Heart left ventricle (tissue), 16 donors: ENCODE measurements around the gene C6orf58. TPM values are rescaled to one million over a fixed set of nuclear protein-coding genes. Genes with fewer than 3 reads are reported as not detected.

Experiments used
- ATAC-seq, 4 donors: fragments of 200-7000 bp; cut with Tn5 transposase; one replicate each; pipeline ENCODE4 v1.9.1; 2020 to 2022; ENCODE audit warnings: moderate library complexity in 4 of 4, mild to moderate bottlenecking in 3 of 4, moderate number of reproducible peaks in 1 of 4
- DNase-seq, 5 donors: peaks; one replicate each; pipeline ENCODE4 v3.0.0-alpha.2; 2020
- H3K27ac ChIP-seq, 12 donors: fragments of 200-600 bp; sonication (generic) in 4 of 12; one replicate each; pipeline versions ENCODE4 v1.5.0 to v1.8.0; 2016 to 2022; ENCODE audit warnings: mild to moderate bottlenecking in 2 of 12
- H3K27me3 ChIP-seq, 9 donors: fragments of 200-600 bp; sonication (generic) in 2 of 9; one replicate each; pipeline versions ENCODE4 v1.5.1 to v1.8.0; 2016 to 2022; ENCODE audit warnings: mild to moderate bottlenecking in 3 of 9
- H3K36me3 ChIP-seq, 9 donors: fragments of 200-600 bp; sonication (generic) in 2 of 9; one replicate each; pipeline versions ENCODE4 v1.5.0 to v1.8.0; 2018 to 2022; ENCODE audit warnings: mild to moderate bottlenecking in 2 of 9
- H3K4me1 ChIP-seq, 12 donors: fragments of 200-600 bp; sonication (generic) in 4 of 12; one replicate each; pipeline versions ENCODE4 v1.5.0 to v1.8.0; 2016 to 2022; ENCODE audit warnings: mild to moderate bottlenecking in 3 of 12
- H3K4me3 ChIP-seq, 12 donors: fragments of 200-600 bp; sonication (generic) in 4 of 12; one replicate each; pipeline versions ENCODE4 v1.5.0 to v1.8.0; 2017 to 2022; ENCODE audit warnings: mild to moderate bottlenecking in 9 of 12, moderate library complexity in 4 of 12
- H3K9me3 ChIP-seq, 12 donors: fragments of 200-600 bp; sonication (generic) in 4 of 12; one replicate each; pipeline versions ENCODE4 v1.5.0 to v1.8.0; 2016 to 2022; ENCODE audit warnings: mild to moderate bottlenecking in 1 of 12
- CTCF ChIP-seq, 12 donors: fragments of 200-600 bp; sonication (generic) in 4 of 12; IDR thresholded peaks; one replicate each; pipeline versions ENCODE4 v1.5.0 to v1.8.0; 2018 to 2022; ENCODE audit warnings: antibody characterized with exemption in 12 of 12, mild to moderate bottlenecking in 5 of 12
- POLR2A ChIP-seq, 2 donors: fragments of 450-650 bp; IDR thresholded peaks; one replicate each; pipeline ENCODE4 v1.6.1; 2017; ENCODE audit warnings: antibody characterized with exemption in 2 of 2, mild to moderate bottlenecking in 2 of 2, moderate library complexity in 2 of 2
- WGBS, 4 donors: extraction: QIAGEN DNeasy Blood & Tissue Kit in 2 of 4; methylation state at CpG; one replicate each; pipeline versions ENCODE4 v1.1.5 to v1.1.7; 2013 to 2018; 5-methylcytosine and 5-hydroxymethylcytosine counted together
- intact Hi-C, 10 donors: fragments of 100-400 bp; cut with DNase I; formaldehyde crosslinking; loops; one replicate each; pipeline versions ENCODE4 v1.11.1 to v1.14.2; 2022
- long read RNA-seq, 3 donors: library from polyadenylated mRNA; unstranded; transcript quantifications; one replicate each; pipeline ENCODE4 v2.0.0, GENCODE V29; 2020 to 2021
- polyA plus RNA-seq, 2 donors: library from polyadenylated mRNA; stranded (reverse); fragments of 200-250 nt; gene quantifications; one replicate each; pipeline ENCODE4 v1.2.3, GENCODE V29; 2013
- total RNA-seq, 9 donors: library from RNA; depleted of rRNA in 2 of 9; stranded (reverse); fragments of >200 nt in 2 of 9; fragmentation: NEBNext Ultra II Directional in 3 of 9; extraction: Animal tissue kit (Norgen Biotek cat#: 25700) in 3 of 9; gene quantifications; one replicate each; pipeline versions ENCODE4 v1.1.0 to v1.2.4, GENCODE V29; 2016 to 2023
- donor health status: ischemic (EF 13 %, LVEDD 7.1; RV severe dilation, severe dysfunction).
- donor health status: healthy with polysubstance abuse.
- donor health status: DM: no; HTN: yes; CAD: no.
- donor health status: DM: no; HTN: no; CAD: no.
- donor health status: ischemic (EF 25% LVEDD 6.9; RV normal size, moderate dysfunction).
- donor health status: ischemic (EF 25% LVEDD 5.7; RV mildly dilated, moderate dysfunction).
- donor health status: healthy.
- donor health status: DM: yes; HTN: yes; CAD: no.
- donor health status: ischemic (EF 35%, LVEDD 5.7; RV mildly dilated, moderate dysfunction).
- donor health status: nonischemic (EF 11% LVEDD 7.7; RV severe dilation, severe dysfunction).
- donor health status: DM: yes; HTN: yes; CAD: no.
- donor health status: PGD.
- donor health status: ischemic (EF 29% LVEDD 5.4; RV normal size, mild dysfunction).
- donor health status: nonischemic (EF 23%, LVEDD 6.1; RV moderate dilation, normal function).

C6orf58 gene
- total RNA-seq (not detected), polyA plus RNA-seq (not detected)
- long read RNA-seq, donor 1, result 0 reads
- long read RNA-seq, donor 2, result 0 reads
- long read RNA-seq, donor 3, result 0 reads

- Histone ChIP-seq H3K4me3 (no peak within 1 kb of the TSS), H3K4me1 (no peaks in the 10 kb centered on the region), H3K36me3 (no peaks in the 10 kb centered on the region), H3K27ac (no peak within 1 kb of the TSS), H3K9me3 (no peaks in the 10 kb centered on the region), H3K27me3 (no peaks in the 10 kb centered on the region)
- DNase-seq (no peak), ATAC-seq (no peak)
- intact Hi-C loops, result no loop called here
- WGBS, 4 donors, result 42 to 62% (median 55%) methylated on average over 3 of the region's 3 CpGs
- TF ChIP-seq CTCF (IDR thresholded peaks at IDR 0.05), result no peak
- no peak for TF ChIP-seq POLR2A (IDR thresholded peaks at IDR 0.05)
These were observed at the start of gene C6orf58 for GRCh38 chr6:127576874-127577273. Gene C6orf58 (plus strand): TSS chr6:127577174. CDS start chr6:127577186, 12 bp downstream.

GRCh38 chr6:127533011-127533410 is 44.0 kb upstream of the C6orf58 start:
- no peaks in the 10 kb centered on the region for H3K9me3 ChIP-seq
- peaks cover 0 to 39% (median 6%) of the 10 kb centered on the region in 9 donors for H3K27me3 ChIP-seq
- intact Hi-C loops, result loop anchor here in 2 of 10 donors (10.0 kb wide), 2 partner anchors 68 to 228 kb away; no protein-coding TSS in a partner anchor
- no peak for ATAC-seq
- 78 to 94% (median 87%) methylated on average over 1 of the region's 1 CpG for WGBS, 4 donors
- no peaks in the 10 kb centered on the region for H3K4me1 ChIP-seq
- no peak for DNase-seq
- no peak overlapping the region for H3K27ac ChIP-seq
- H3K4me3 ChIP-seq, result no peak overlapping the region
- H3K36me3 ChIP-seq, result no peaks in the 10 kb centered on the region
- TF ChIP-seq CTCF (IDR thresholded peaks at IDR 0.05), result no peak
- no peak for TF ChIP-seq POLR2A (IDR thresholded peaks at IDR 0.05)

- TF ChIP-seq POLR2A (IDR thresholded peaks at IDR 0.05) (no peak), CTCF (IDR thresholded peaks at IDR 0.05) (no peak)
- Histone ChIP-seq H3K9me3 (no peaks in the 10 kb centered on the region), H3K27me3 (peaks cover 0 to 40% (median 6%) of the 10 kb centered on the region in 9 donors), H3K27ac (no peak overlapping the region), H3K36me3 (no peaks in the 10 kb centered on the region), H3K4me1 (no peaks in the 10 kb centered on the region), H3K4me3 (no peak overlapping the region)
- ATAC-seq, result no peak
- DNase-seq, result no peak
- intact Hi-C loops, result loop anchor here in 2 of 10 donors (10.0 kb wide), 2 partner anchors 69 to 229 kb away; no protein-coding TSS in a partner anchor
- 52 to 58% (median 54%) methylated on average over 3 of the region's 3 CpGs for WGBS, 4 donors
These were observed 43.2 kb upstream of the C6orf58 start for GRCh38 chr6:127533736-127534135.

- no peaks in the 10 kb centered on the region for H3K36me3 ChIP-seq
- intact Hi-C loops, result loop anchor here in 5 of 10 donors (2.0 to 10.0 kb wide), 4 partner anchors 74 to 237 kb away; no protein-coding TSS in a partner anchor
- H3K27me3 ChIP-seq, result peaks cover 0 to 26% (median 2%) of the 10 kb centered on the region in 9 donors
- no peaks in the 10 kb centered on the region for H3K9me3 ChIP-seq
- no peak overlapping the region for H3K4me3 ChIP-seq
- WGBS, 4 donors, result 43 to 67% (median 54%) methylated on average over 2 of the region's 2 CpGs
- no peak for DNase-seq
- no peak for ATAC-seq
- no peak for TF ChIP-seq CTCF (IDR thresholded peaks at IDR 0.05)
- no peak for TF ChIP-seq POLR2A (IDR thresholded peaks at IDR 0.05)
- no peaks in the 10 kb centered on the region for H3K4me1 ChIP-seq
- H3K27ac ChIP-seq, result no peak overlapping the region
These were observed 38.2 kb upstream of the C6orf58 start for GRCh38 chr6:127538750-127539264.
